Tibial nerve (tissue), 4 donors: ENCODE data around the gene LRRC72.

Experiments used
- CTCF ChIP-seq, 5 experiments: fragments of 200-600 bp in 3 of 5; fragments of 450-650 bp in 2 of 5; sonication (generic) in 3 of 5; IDR thresholded peaks; one replicate each; pipeline ENCODE4 v1.5.1; 2016 to 2019; ENCODE audit warnings: antibody characterized with exemption in 5 of 5, mild to moderate bottlenecking in 3 of 5, moderate library complexity in 2 of 5
- EP300 ChIP-seq, 2 donors: sonication (generic); formaldehyde crosslinking; IDR thresholded peaks; one replicate each; pipeline ENCODE4 v1.6.1; 2017; ENCODE audit warnings: antibody characterized with exemption in 2 of 2, mild to moderate bottlenecking in 1 of 2
- POLR2A ChIP-seq, 2 donors: fragments of 450-650 bp; IDR thresholded peaks; one replicate each; pipeline ENCODE4 v1.6.1; 2017; ENCODE audit warnings: antibody characterized with exemption in 2 of 2, mild to moderate bottlenecking in 2 of 2, moderate library complexity in 2 of 2

- TF ChIP-seq CTCF (IDR thresholded peaks at IDR 0.05) (no peak), POLR2A (IDR thresholded peaks at IDR 0.05) (no peak), EP300 (IDR thresholded peaks at IDR 0.05) (no peak)
These were observed 89.9 kb downstream of the LRRC72 start for GRCh38 chr7:16616542-16616941.
